Neural cell (in vitro differentiated cells): Measurements from ENCODE around the gene FCN3. TPM values are rescaled to one million over a fixed set of nuclear protein-coding genes. Genes with fewer than 3 reads are reported as not detected.

ENCODE experiments used
- H2AFZ ChIP-seq: fragments of 200-600, 300-800 bp; sonication (generic), shearing (Covaris generic); 2 replicates; pipeline ENCODE4 v1.6.0; 2014; ENCODE audit warnings: low read depth, mild to moderate bottlenecking, antibody characterized with exemption, low read length, moderate library complexity
- H3F3A ChIP-seq: fragments of 200-600 bp; shearing (Covaris generic); 2 replicates; pipeline ENCODE4 v1.6.1; 2016; ENCODE audit warnings: mild to moderate bottlenecking, moderate library complexity, mixed read lengths, antibody characterized with exemption, low read length; ENCODE audit not compliant: insufficient read depth, poor library complexity, severe bottlenecking
- H3K27ac ChIP-seq: fragments of 200-600, 300-800 bp; sonication (generic), shearing (Covaris generic); 2 replicates; pipeline ENCODE4 v1.5.1; 2014; ENCODE audit warnings: mild to moderate bottlenecking, low read length, moderate library complexity
- H3K27me3 ChIP-seq: fragments of 300-800, 200-600 bp; sonication (generic), shearing (Covaris generic); 2 replicates; pipeline ENCODE4 v1.6.0; 2014; ENCODE audit warnings: mild to moderate bottlenecking, low read depth, low read length, moderate library complexity; ENCODE audit not compliant: insufficient read depth
- H3K36me3 ChIP-seq: fragments of 300-800, 200-600 bp; sonication (generic), shearing (Covaris generic); 2 replicates; pipeline ENCODE4 v1.5.1; 2014; ENCODE audit warnings: mild to moderate bottlenecking, antibody characterized with exemption, low read length, moderate library complexity; ENCODE audit not compliant: insufficient read depth
- H3K4me2 ChIP-seq: fragments of 300-800, 200-600 bp; sonication (generic), shearing (Covaris generic); 2 replicates; pipeline ENCODE4 v1.6.0; 2014; ENCODE audit warnings: mild to moderate bottlenecking, low read length
- H3K4me3 ChIP-seq: fragments of 300-800, 200-600 bp; sonication (generic), shearing (Covaris generic); 2 replicates; pipeline ENCODE4 v1.5.1; 2014; ENCODE audit warnings: mild to moderate bottlenecking, low read length, moderate library complexity
- H3K79me2 ChIP-seq: fragments of 200-600 bp; shearing (Covaris generic); replicated peaks from 2 replicates; pipeline ENCODE4 v1.6.0; 2014; ENCODE audit warnings: mild to moderate bottlenecking, low read length, moderate library complexity; ENCODE audit not compliant: insufficient read depth
- H3K9ac ChIP-seq: fragments of 300-800, 200-600 bp; sonication (generic), shearing (Covaris generic); 2 replicates; pipeline ENCODE4 v1.6.1; 2016; ENCODE audit warnings: mild to moderate bottlenecking, low read length, mixed read lengths
- H3K9me2 ChIP-seq: fragments of 200-600 bp; shearing (Covaris generic); 2 replicates; pipeline ENCODE4 v1.6.1; 2016; ENCODE audit warnings: mild to moderate bottlenecking, low read length, mixed read lengths; ENCODE audit not compliant: insufficient read depth
- H3K9me3 ChIP-seq: fragments of 200-600, 300-800 bp; sonication (generic), shearing (Covaris generic); 2 replicates; pipeline ENCODE4 v1.6.1; 2016; ENCODE audit warnings: mild to moderate bottlenecking, mixed run types, low read length, moderate library complexity, mixed read lengths
- H4K20me1 ChIP-seq: fragments of 200-600 bp; shearing (Covaris generic); 2 replicates; pipeline ENCODE4 v1.6.1; 2016; ENCODE audit warnings: mild to moderate bottlenecking, mixed run types; ENCODE audit not compliant: insufficient read depth
- EP300 ChIP-seq: fragments of 450-650 bp; conservative IDR thresholded peaks from 2 replicates; pipeline ENCODE4 v1.6.1; 2014; ENCODE audit warnings: antibody characterized with exemption, mild to moderate bottlenecking, moderate library complexity; ENCODE audit not compliant: poor library complexity, severe bottlenecking
- EZH2 ChIP-seq: fragments of 200-600, 300-800 bp; shearing (Covaris generic), sonication (generic); IDR thresholded peaks from 2 replicates; pipeline ENCODE4 v1.6.1; 2014; ENCODE audit warnings: antibody characterized with exemption, low read length, borderline replicate concordance, mild to moderate bottlenecking; ENCODE audit not compliant: insufficient read depth, poor library complexity, severe bottlenecking
- MXI1 ChIP-seq: fragments of 450-650 bp; conservative IDR thresholded peaks from 2 replicates; pipeline ENCODE4 v1.6.1; 2014; ENCODE audit warnings: antibody characterized with exemption, mild to moderate bottlenecking; ENCODE audit not compliant: poor library complexity, severe bottlenecking
- POLR2AphosphoS5 ChIP-seq: IDR thresholded peaks from 2 replicates; pipeline ENCODE4 v1.6.1; 2012
- RAD21 ChIP-seq: fragments of 450-650 bp; conservative IDR thresholded peaks from 2 replicates; pipeline ENCODE4 v1.6.1; 2014; ENCODE audit warnings: antibody characterized with exemption, mild to moderate bottlenecking, moderate library complexity
- SMC3 ChIP-seq: fragments of 450-650 bp; conservative IDR thresholded peaks from 2 replicates; pipeline ENCODE4 v1.6.1; 2014; ENCODE audit warnings: antibody characterized with exemption, mild to moderate bottlenecking, moderate library complexity; ENCODE audit not compliant: poor library complexity
- TAF1 ChIP-seq: IDR thresholded peaks from 2 replicates; pipeline ENCODE4 v1.6.1; 2012; ENCODE audit warnings: low read depth
- polyA plus RNA-seq: library from polyadenylated mRNA; depleted of rRNA; stranded (reverse); fragments of >200 nt; gene quantifications from 2 replicates; pipeline ENCODE4 v1.2.3, GENCODE V29; 2014
- TF ChIP-seq, protein P1 (sequence below): fragments of 450-650 bp; IDR thresholded peaks from 2 replicates; pipeline ENCODE4 v1.5.1; 2014; ENCODE audit warnings: antibody characterized with exemption, mild to moderate bottlenecking, moderate library complexity; ENCODE audit not compliant: poor library complexity, severe bottlenecking
- TF ChIP-seq, protein P2 (sequence below): IDR thresholded peaks from 2 replicates; pipeline ENCODE4 v1.6.1; 2012; ENCODE audit warnings: borderline replicate concordance

FCN3 gene
- polyA plus RNA-seq, 1 donor from 2014 or later = not detected

GRCh38 chr1:27339213-27339612, 35.4 kb downstream of the FCN3 start:
- Histone ChIP-seq H3K4me2 (no peak overlapping the region), H3K4me3 (no peak overlapping the region), H2AFZ (no peak overlapping the region)

GRCh38 chr1:27338751-27339150, 35.9 kb downstream of the FCN3 start:
- Histone ChIP-seq H3K27me3 (no peaks in the 10 kb centered on the region), H3K4me2 (no peak overlapping the region), H3K4me3 (no peak overlapping the region), H3K9me2 (no peaks in the 10 kb centered on the region), H3K36me3 (no peaks in the 10 kb centered on the region), H3F3A (no peaks in the 10 kb centered on the region), H4K20me1 (no peaks in the 10 kb centered on the region), H3K79me2 (no peaks in the 10 kb centered on the region), H3K27ac (no peak overlapping the region), H3K9ac (no peak overlapping the region), H3K9me3 (no peaks in the 10 kb centered on the region), H2AFZ (no peak overlapping the region)
- TF ChIP-seq TAF1 (no peak), EZH2 (no peak), EP300 (no peak), MXI1 (no peak), POLR2AphosphoS5 (no peak), RAD21 (no peak), SMC3 (no peak)
- TF ChIP-seq, protein P1, sequence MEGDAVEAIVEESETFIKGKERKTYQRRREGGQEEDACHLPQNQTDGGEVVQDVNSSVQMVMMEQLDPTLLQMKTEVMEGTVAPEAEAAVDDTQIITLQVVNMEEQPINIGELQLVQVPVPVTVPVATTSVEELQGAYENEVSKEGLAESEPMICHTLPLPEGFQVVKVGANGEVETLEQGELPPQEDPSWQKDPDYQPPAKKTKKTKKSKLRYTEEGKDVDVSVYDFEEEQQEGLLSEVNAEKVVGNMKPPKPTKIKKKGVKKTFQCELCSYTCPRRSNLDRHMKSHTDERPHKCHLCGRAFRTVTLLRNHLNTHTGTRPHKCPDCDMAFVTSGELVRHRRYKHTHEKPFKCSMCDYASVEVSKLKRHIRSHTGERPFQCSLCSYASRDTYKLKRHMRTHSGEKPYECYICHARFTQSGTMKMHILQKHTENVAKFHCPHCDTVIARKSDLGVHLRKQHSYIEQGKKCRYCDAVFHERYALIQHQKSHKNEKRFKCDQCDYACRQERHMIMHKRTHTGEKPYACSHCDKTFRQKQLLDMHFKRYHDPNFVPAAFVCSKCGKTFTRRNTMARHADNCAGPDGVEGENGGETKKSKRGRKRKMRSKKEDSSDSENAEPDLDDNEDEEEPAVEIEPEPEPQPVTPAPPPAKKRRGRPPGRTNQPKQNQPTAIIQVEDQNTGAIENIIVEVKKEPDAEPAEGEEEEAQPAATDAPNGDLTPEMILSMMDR = no peak
- TF ChIP-seq, protein P2, sequence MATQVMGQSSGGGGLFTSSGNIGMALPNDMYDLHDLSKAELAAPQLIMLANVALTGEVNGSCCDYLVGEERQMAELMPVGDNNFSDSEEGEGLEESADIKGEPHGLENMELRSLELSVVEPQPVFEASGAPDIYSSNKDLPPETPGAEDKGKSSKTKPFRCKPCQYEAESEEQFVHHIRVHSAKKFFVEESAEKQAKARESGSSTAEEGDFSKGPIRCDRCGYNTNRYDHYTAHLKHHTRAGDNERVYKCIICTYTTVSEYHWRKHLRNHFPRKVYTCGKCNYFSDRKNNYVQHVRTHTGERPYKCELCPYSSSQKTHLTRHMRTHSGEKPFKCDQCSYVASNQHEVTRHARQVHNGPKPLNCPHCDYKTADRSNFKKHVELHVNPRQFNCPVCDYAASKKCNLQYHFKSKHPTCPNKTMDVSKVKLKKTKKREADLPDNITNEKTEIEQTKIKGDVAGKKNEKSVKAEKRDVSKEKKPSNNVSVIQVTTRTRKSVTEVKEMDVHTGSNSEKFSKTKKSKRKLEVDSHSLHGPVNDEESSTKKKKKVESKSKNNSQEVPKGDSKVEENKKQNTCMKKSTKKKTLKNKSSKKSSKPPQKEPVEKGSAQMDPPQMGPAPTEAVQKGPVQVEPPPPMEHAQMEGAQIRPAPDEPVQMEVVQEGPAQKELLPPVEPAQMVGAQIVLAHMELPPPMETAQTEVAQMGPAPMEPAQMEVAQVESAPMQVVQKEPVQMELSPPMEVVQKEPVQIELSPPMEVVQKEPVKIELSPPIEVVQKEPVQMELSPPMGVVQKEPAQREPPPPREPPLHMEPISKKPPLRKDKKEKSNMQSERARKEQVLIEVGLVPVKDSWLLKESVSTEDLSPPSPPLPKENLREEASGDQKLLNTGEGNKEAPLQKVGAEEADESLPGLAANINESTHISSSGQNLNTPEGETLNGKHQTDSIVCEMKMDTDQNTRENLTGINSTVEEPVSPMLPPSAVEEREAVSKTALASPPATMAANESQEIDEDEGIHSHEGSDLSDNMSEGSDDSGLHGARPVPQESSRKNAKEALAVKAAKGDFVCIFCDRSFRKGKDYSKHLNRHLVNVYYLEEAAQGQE = no peak

More at GRCh38 chr1:27339213-27339612, 35.4 kb downstream of the FCN3 start:
- Histone ChIP-seq H3K9ac (no peak overlapping the region), H3K79me2 (no peaks in the 10 kb centered on the region), H3K9me3 (no peaks in the 10 kb centered on the region), H3K36me3 (no peaks in the 10 kb centered on the region), H4K20me1 (no peaks in the 10 kb centered on the region), H3K27ac (no peak overlapping the region), H3K9me2 (no peaks in the 10 kb centered on the region), H3F3A (no peaks in the 10 kb centered on the region), H3K27me3 (no peaks in the 10 kb centered on the region)
- TF ChIP-seq MXI1 (no peak), TAF1 (no peak), EP300 (no peak)
- TF ChIP-seq, protein P2 = no peak
